Calu3 (cell line): ENCODE measurements around the gene APC2. TPM values are rescaled to one million over a fixed set of nuclear protein-coding genes. Genes with fewer than 3 reads are reported as not detected.

Source experiments
- BruUV-seq: library from RNA; stranded (reverse); fragments of 400-500 nt; replicated peaks from 2 replicates; lab custom pipeline; 2021; lab: Mats Ljungman, UMichigan
- CTCF ChIA-PET: fragments of 300-600 bp; sonication (Branson Sonifier 250); formaldehyde crosslinking; loops from one replicate; lab custom pipeline; 2022; ENCODE audit warnings: antibody characterized with exemption; lab: Charles Lee
- DNase-seq: peaks from one replicate; pipeline ENCODE4 v3.0.0; 2022
- H3K27ac Mint-ChIP-seq: one replicate; pipeline ENCODE4 v1.8.0; 2022; ENCODE audit warnings: mixed read lengths; ENCODE audit not compliant: unreplicated experiment
- H3K27me3 Mint-ChIP-seq: one replicate; pipeline ENCODE4 v1.8.0; 2022; ENCODE audit warnings: mixed read lengths; ENCODE audit not compliant: unreplicated experiment
- H3K36me3 Mint-ChIP-seq: one replicate; pipeline ENCODE4 v1.8.0; 2022; ENCODE audit warnings: mild to moderate bottlenecking, moderate library complexity, mixed read lengths; ENCODE audit not compliant: insufficient read depth, unreplicated experiment
- H3K4me1 Mint-ChIP-seq: one replicate; pipeline ENCODE4 v1.8.0; 2022; ENCODE audit warnings: mild to moderate bottlenecking, low read depth, mixed read lengths; ENCODE audit not compliant: unreplicated experiment
- H3K4me3 Mint-ChIP-seq: one replicate; pipeline ENCODE4 v1.8.0; 2022; ENCODE audit warnings: mild to moderate bottlenecking, low read depth, moderate library complexity, mixed read lengths; ENCODE audit not compliant: unreplicated experiment
- H3K9me3 Mint-ChIP-seq: one replicate; pipeline ENCODE4 v1.8.0; 2022; ENCODE audit warnings: low read depth, mixed read lengths; ENCODE audit not compliant: unreplicated experiment
- intact Hi-C: fragments of 100-400 bp; cut with micrococcal nuclease; formaldehyde crosslinking; loops from one replicate; pipeline ENCODE4 v1.10.0; 2022; ENCODE audit not compliant: unreplicated experiment
- total RNA-seq: library from RNA; stranded (reverse); gene quantifications from 2 replicates; pipeline ENCODE4 v1.2.3, GENCODE V29; 2022
- TF ChIP-seq, protein P1 (sequence below): fragments of 200-600 bp; IDR thresholded peaks from one replicate; pipeline ENCODE4 v1.8.0; 2022; ENCODE audit warnings: antibody characterized with exemption; ENCODE audit not compliant: unreplicated experiment

Gene APC2
- total RNA-seq, 1 experiment from 2014 or later: 0.12 TPM

DNA sequence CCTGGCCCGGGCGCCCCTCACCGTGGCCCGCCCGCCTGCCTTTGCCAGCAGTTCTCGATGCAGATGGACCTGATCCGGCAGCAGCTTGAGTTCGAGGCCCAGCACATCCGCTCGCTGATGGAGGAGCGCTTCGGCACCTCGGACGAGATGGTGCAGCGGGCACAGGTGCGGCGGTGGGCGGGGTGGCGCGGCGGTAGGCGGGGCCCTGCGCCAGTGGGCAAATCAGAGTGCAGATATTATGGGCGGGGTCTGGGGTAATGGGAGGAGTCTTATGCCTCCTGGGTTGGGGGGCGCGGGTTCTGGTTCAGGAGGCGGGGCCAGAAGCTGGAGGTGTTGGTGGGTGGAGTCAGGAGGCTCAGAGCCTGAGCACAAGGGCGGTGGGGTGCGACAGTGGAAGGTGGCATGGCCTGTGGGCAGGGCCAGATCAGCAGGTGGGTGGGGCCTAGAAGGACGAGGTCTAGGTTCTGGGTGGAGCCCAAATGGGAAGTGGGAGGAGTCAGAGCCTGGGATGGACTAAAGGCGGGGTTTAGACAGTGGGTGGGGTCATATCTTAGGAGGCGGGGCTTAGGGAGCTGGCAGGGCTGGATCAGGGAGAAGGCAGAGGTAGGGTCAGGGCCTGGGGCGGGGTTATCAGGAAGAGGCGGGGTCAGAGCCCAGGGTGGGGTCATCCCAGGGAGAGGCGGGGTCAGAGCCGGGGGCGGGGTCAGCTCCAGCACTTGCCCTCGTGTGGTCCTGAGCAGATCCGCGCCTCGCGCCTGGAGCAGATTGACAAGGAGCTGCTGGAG lies 5.6 kb downstream of the APC2 start:
- H3K27me3 Mint-ChIP-seq: peaks cover 82% of the 10 kb centered on the region
- H3K36me3 Mint-ChIP-seq: peaks cover 25% of the 10 kb centered on the region
- H3K9me3 Mint-ChIP-seq: no peaks in the 10 kb centered on the region
- H3K4me1 Mint-ChIP-seq: no peaks in the 10 kb centered on the region
- peak overlapping the region; percentile 30 for H3K4me3 Mint-ChIP-seq
- no TSS peak for BruUV-seq
- H3K27ac Mint-ChIP-seq: peak overlapping the region; percentile 76
- intact Hi-C loops: no loop called here
- DNase-seq: peak; percentile 66
- CTCF ChIA-PET: interaction anchor here (0.7 kb wide), 1 partner anchor 547 kb away, joined by 3 read pairs; no protein-coding TSS in a partner anchor
- TF ChIP-seq, protein P1, sequence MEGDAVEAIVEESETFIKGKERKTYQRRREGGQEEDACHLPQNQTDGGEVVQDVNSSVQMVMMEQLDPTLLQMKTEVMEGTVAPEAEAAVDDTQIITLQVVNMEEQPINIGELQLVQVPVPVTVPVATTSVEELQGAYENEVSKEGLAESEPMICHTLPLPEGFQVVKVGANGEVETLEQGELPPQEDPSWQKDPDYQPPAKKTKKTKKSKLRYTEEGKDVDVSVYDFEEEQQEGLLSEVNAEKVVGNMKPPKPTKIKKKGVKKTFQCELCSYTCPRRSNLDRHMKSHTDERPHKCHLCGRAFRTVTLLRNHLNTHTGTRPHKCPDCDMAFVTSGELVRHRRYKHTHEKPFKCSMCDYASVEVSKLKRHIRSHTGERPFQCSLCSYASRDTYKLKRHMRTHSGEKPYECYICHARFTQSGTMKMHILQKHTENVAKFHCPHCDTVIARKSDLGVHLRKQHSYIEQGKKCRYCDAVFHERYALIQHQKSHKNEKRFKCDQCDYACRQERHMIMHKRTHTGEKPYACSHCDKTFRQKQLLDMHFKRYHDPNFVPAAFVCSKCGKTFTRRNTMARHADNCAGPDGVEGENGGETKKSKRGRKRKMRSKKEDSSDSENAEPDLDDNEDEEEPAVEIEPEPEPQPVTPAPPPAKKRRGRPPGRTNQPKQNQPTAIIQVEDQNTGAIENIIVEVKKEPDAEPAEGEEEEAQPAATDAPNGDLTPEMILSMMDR: no peak

DNA sequence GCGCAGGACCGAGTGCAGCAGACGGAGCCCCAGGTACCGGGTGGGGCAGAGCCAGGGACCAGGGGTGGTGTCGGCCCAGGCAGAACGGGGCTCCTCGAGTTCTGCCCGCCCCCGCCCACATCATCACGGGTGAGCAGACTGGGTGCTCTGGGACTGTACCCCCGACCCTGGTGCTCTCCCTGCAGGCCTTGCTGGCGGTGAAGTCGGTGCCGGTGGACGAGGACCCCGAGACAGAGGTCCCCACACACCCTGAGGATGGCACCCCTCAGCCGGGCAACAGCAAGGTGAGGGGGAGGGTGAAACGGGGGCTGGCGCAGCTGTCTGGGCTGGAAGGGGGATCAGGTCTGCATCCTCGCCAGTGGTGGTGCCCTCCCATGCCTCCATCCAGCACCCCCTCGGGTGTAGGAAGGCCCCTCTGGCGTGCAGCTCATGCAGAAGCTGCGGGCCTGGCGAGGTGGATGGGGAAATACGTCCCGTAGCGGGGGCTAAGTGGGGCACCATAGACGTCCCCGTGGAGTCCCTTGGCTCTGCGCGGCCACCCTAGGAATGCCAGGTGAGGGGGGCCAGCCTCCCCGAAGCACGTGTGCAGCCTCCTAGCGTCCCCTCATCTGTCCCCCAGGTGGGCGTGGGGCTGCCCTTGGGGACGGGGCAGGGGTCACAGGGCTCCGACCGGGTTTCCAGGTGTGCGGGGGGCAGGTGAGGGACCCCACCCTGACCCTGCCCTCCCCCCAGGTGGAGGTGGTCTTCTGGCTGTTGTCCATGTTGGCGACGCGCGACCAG lies 6.4 kb downstream of the APC2 start:
- intact Hi-C loops: no loop called here
- Mint-ChIP-seq H3K9me3 (no peaks in the 10 kb centered on the region), H3K4me1 (no peaks in the 10 kb centered on the region), H3K36me3 (peaks cover 25% of the 10 kb centered on the region), H3K27ac (peak overlapping the region; percentile 76), H3K27me3 (peaks cover 74% of the 10 kb centered on the region), H3K4me3 (peak overlapping the region; percentile 30)
- no TSS peak for BruUV-seq
- CTCF ChIA-PET: no interaction called here
- no peak for DNase-seq
- TF ChIP-seq, protein P1: no peak

DNA sequence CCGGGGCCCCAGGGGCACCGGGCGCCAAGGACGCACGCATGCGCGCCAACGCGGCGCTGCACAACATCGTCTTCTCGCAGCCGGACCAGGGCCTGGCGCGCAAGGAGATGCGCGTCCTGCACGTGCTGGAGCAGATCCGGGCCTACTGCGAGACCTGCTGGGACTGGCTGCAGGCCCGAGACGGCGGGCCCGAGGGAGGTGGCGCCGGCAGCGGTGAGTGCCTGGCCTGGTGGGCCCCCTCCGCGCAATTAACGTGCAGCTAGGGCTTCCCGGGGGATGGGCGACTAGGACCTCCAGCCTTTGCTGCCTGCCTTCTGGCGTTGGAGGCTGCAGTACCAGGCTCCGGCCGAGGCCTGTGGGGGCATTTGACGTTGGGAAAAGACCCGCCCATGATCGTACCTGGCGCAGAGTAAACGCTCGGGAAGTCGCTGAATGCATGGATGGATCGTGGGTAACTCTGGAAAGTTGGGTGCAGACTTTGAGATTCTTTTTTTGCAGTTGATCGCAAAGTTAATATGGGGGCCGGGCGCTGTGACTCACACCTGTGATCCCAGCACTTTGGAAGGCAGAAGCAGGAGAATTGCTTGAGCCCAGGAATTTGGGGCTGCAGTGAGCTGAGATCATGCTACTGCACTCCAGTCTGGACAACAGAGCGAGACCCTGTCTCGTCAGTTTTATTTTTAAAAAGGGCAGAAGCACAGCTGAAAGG lies 7.3 kb downstream of the APC2 start:
- H3K4me1 Mint-ChIP-seq: no peaks in the 10 kb centered on the region
- H3K27ac Mint-ChIP-seq: no peak overlapping the region
- CTCF ChIA-PET: no interaction called here
- no peak overlapping the region for H3K4me3 Mint-ChIP-seq
- BruUV-seq: no TSS peak
- H3K9me3 Mint-ChIP-seq: no peaks in the 10 kb centered on the region
- intact Hi-C loops: no loop called here
- H3K27me3 Mint-ChIP-seq: peaks cover 65% of the 10 kb centered on the region
- TF ChIP-seq, protein P1: no peak
- peaks cover 25% of the 10 kb centered on the region for H3K36me3 Mint-ChIP-seq
- no peak for DNase-seq

DNA sequence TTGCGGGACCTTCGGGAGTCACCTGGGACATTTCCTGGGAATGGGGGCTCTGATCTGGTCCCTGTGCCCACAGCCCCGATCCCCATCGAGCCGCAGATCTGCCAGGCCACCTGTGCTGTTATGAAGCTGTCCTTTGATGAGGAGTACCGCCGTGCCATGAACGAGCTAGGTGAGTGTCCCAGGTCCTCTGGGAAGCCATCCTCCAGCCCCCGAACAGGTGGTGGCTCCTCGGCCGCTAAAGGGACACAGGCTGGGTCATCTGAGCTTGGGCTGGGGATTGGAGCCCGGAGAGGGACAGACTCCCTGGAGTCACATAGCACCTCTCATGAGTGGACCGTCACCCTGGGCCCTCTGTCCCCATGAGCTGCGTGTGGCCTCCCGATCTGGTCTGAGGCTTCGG lies 8.0 kb downstream of the APC2 start:
- no peak for DNase-seq
- Mint-ChIP-seq H3K27me3 (peaks cover 58% of the 10 kb centered on the region), H3K9me3 (no peaks in the 10 kb centered on the region), H3K27ac (no peak overlapping the region), H3K4me1 (no peaks in the 10 kb centered on the region), H3K36me3 (peaks cover 25% of the 10 kb centered on the region), H3K4me3 (no peak overlapping the region)
- no TSS peak for BruUV-seq
- TF ChIP-seq, protein P1: no peak
- CTCF ChIA-PET: interaction anchor here (0.5 to 0.7 kb wide), 2 partner anchors 427 to 1526 kb away, joined by 3 read pairs; partner anchors contain the start of gene ABHD17A
- intact Hi-C loops: no loop called here
